OCI-LY7 (cell line): ENCODE results near the gene KISS1R. TPM values are rescaled to one million over a fixed set of nuclear protein-coding genes. Genes with fewer than 3 reads are reported as not detected.
A peak's percentile ranks its signal among the peaks of the same experiment; 100 is the strongest.

Experiments
- BruUV-seq: library from RNA; stranded (reverse); fragments of 400-500 nt; replicated peaks from 2 replicates; lab custom pipeline; 2021; lab: Mats Ljungman, UMichigan
- CTCF ChIA-PET: fragments of 300-600 bp; sonication (Branson Sonifier 250); formaldehyde crosslinking; loops from one replicate; lab custom pipeline; 2022; ENCODE audit warnings: antibody characterized with exemption; ENCODE audit not compliant: unreplicated experiment; lab: Charles Lee
- POLR2A ChIA-PET: fragments of 300-600 bp; sonication (Branson Sonifier 250); formaldehyde crosslinking; loops from one replicate; lab custom pipeline; 2022; ENCODE audit warnings: antibody characterized with exemption; lab: Charles Lee
- DNase-seq: peaks from one replicate; pipeline ENCODE4 v3.0.0-alpha.2; 2015; ENCODE audit warnings: low spot score
- H2AFZ ChIP-seq: fragments of 200-600 bp; sonication (generic), shearing (Covaris generic); 2 replicates; pipeline ENCODE4 v1.6.1; 2014; ENCODE audit warnings: mild to moderate bottlenecking, antibody characterized with exemption, low read length, moderate library complexity
- H3K27ac ChIP-seq: fragments of 200-600 bp; sonication (generic); 2 replicates; pipeline ENCODE4 v1.5.1; 2014; ENCODE audit warnings: mixed run types, low read depth, mild to moderate bottlenecking, moderate library complexity, low read length, inconsistent platforms; ENCODE audit not compliant: poor library complexity, severe bottlenecking
- H3K36me3 ChIP-seq: fragments of 200-600 bp; sonication (generic); 2 replicates; pipeline ENCODE4 v1.6.1; 2014; ENCODE audit warnings: mild to moderate bottlenecking, antibody characterized with exemption, low read length, moderate library complexity, mixed read lengths; ENCODE audit not compliant: insufficient read depth
- H3K4me1 ChIP-seq: fragments of 200-600 bp; sonication (generic); 2 replicates; pipeline ENCODE4 v1.5.1; 2014; ENCODE audit warnings: mild to moderate bottlenecking, low read length; ENCODE audit not compliant: insufficient read depth, poor library complexity, severe bottlenecking
- H3K4me2 ChIP-seq: fragments of 200-600 bp; sonication (generic); 2 replicates; pipeline ENCODE4 v1.6.1; 2014; ENCODE audit warnings: mild to moderate bottlenecking, low read length
- H3K4me3 ChIP-seq: fragments of 200-600 bp; sonication (generic); 2 replicates; pipeline ENCODE4 v1.5.1; 2014; ENCODE audit warnings: mild to moderate bottlenecking, low read depth, low read length; ENCODE audit not compliant: poor library complexity, severe bottlenecking
- H3K79me2 ChIP-seq: fragments of 200-600 bp; sonication (generic); 2 replicates; pipeline ENCODE4 v1.6.1; 2016; ENCODE audit warnings: low read depth, mild to moderate bottlenecking, low read length, moderate library complexity, mixed read lengths; ENCODE audit not compliant: insufficient read depth
- H3K9me2 ChIP-seq: fragments of 200-600 bp; sonication (generic); 2 replicates; pipeline ENCODE4 v1.6.1; 2016; ENCODE audit warnings: mild to moderate bottlenecking, low read length, mixed read lengths; ENCODE audit not compliant: insufficient read depth
- H3K9me3 ChIP-seq: fragments of 200-600 bp; sonication (generic); 2 replicates; pipeline ENCODE4 v1.6.1; 2014; ENCODE audit warnings: mild to moderate bottlenecking, mixed run types, low read length, mixed read lengths
- H4K20me1 ChIP-seq: fragments of 200-600 bp; sonication (generic); 2 replicates; pipeline ENCODE4 v1.6.1; 2014; ENCODE audit warnings: mild to moderate bottlenecking, antibody characterized with exemption, low read length, moderate library complexity, mixed read lengths; ENCODE audit not compliant: insufficient read depth
- CTCF ChIP-seq: fragments of 200-600 bp; sonication (generic); conservative IDR thresholded peaks from 2 replicates; pipeline ENCODE4 v1.5.1; 2014; ENCODE audit warnings: mild to moderate bottlenecking, antibody characterized with exemption, low read length, moderate library complexity, mixed read lengths
- EZH2phosphoT487 ChIP-seq: fragments of 200-600 bp; sonication (generic); IDR thresholded peaks from 2 replicates; pipeline ENCODE4 v1.6.1; 2018; ENCODE audit warnings: low read depth, borderline replicate concordance, mild to moderate bottlenecking, mixed run types, antibody characterized with exemption, low read length, moderate library complexity, mixed read lengths
- intact Hi-C: fragments of 100-400 bp; cut with micrococcal nuclease; formaldehyde crosslinking; loops from one replicate; pipeline ENCODE4 v1.10.0; 2022; ENCODE audit not compliant: unreplicated experiment
- total RNA-seq, 2 experiments: library from RNA; depleted of rRNA in 1 of 2; stranded (reverse); fragments of >200 nt in 1 of 2; shearing (Covaris generic) in 1 of 2; gene quantifications; 2 replicates each; pipeline ENCODE4 v1.2.3, GENCODE V29; 2014 to 2022

The KISS1R gene
- total RNA-seq, 2 experiments from 2014 or later: not detected

- Histone ChIP-seq H3K4me2 (no peak overlapping the region), H2AFZ (no peak overlapping the region), H3K79me2 (no peaks in the 10 kb centered on the region), H3K9me3 (no peaks in the 10 kb centered on the region), H3K9me2 (no peaks in the 10 kb centered on the region), H4K20me1 (no peaks in the 10 kb centered on the region), H3K27ac (no peak overlapping the region), H3K36me3 (no peaks in the 10 kb centered on the region), H3K4me1 (peaks cover 18% of the 10 kb centered on the region), H3K4me3 (no peak overlapping the region)
- no TSS peak for BruUV-seq
- ChIA-PET CTCF (no interaction called here), POLR2A (no interaction called here)
- intact Hi-C loops: no loop called here
- DNase-seq: no peak
- TF ChIP-seq CTCF: no peak
- TF ChIP-seq EZH2phosphoT487: no peak
Observed at GRCh38 chr19:920051-920864, 3.1 kb downstream of the KISS1R start.

- Histone ChIP-seq H2AFZ (peak overlapping the region; percentile 62), H3K27ac (peak overlapping the region; percentile 49), H4K20me1 (no peaks in the 10 kb centered on the region), H3K9me2 (no peaks in the 10 kb centered on the region), H3K4me2 (peak overlapping the region; percentile 99), H3K79me2 (no peaks in the 10 kb centered on the region), H3K4me1 (peaks cover 21% of the 10 kb centered on the region), H3K9me3 (no peaks in the 10 kb centered on the region), H3K4me3 (peak overlapping the region; percentile 91), H3K36me3 (no peaks in the 10 kb centered on the region)
- no TSS peak for BruUV-seq
- TF ChIP-seq EZH2phosphoT487 (no peak), CTCF (no peak)
- intact Hi-C loops: loop anchor here (1.0 to 2.0 kb wide), 2 partner anchors 22 to 60 kb away; partner anchors contain the start of gene WDR18
- ChIA-PET CTCF (no interaction called here), POLR2A (interaction anchor here (2.5 kb wide), 1 partner anchor 60 kb away, joined by 7 read pairs; the partner anchor contains the start of gene WDR18)
- DNase-seq: no peak
Observed at GRCh38 chr19:924553-925086, 7.5 kb downstream of the KISS1R start.
